ENCODE measurements around the gene PEX26.

Gene PEX26

DNA sequence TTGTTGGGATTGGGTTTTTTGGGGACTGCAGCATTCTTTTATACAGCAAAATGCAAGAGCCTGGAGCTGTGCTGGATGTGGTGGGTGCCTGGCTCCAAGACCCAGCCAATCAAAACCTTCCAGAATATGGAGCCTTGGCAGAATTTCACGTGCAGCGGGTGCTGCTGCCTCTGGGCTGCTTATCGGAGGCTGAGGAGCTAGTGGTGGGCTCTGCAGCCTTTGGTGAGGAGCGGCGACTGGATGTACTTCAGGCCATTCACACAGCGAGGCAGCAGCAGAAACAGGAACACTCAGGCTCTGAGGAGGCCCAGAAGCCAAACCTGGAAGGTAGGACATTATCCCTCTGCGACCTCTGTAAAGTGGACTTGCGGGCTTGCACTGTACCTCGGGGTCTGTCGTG, 5.6 kb downstream of the PEX26 start:
- no peak overlapping the region for H2BK12ac ChIP-seq (ENCODE audit: low read length in 2 of 2)
- H3K18ac ChIP-seq (ENCODE audit: low read depth in 1 of 2, low read length in 2 of 2), result no peak overlapping the region
- no peak for DNase-seq
- H3K9me3 ChIP-seq (ENCODE audit: control insufficient read depth, low read length), result no peaks in the 10 kb centered on the region
- no peak overlapping the region for H2AK5ac ChIP-seq (ENCODE audit: low read length, severe bottlenecking)
- H4K91ac ChIP-seq (ENCODE audit: low read length), result no peak overlapping the region
- H3K4ac ChIP-seq (ENCODE audit: low read depth in 1 of 2, low read length in 2 of 2), result no peak overlapping the region
- H3K14ac ChIP-seq (ENCODE audit: low read length in 2 of 2), result no peak overlapping the region
- no peak overlapping the region for H2BK15ac ChIP-seq (ENCODE audit: low read depth, poor library complexity, severe bottlenecking)
- H2BK5ac ChIP-seq (ENCODE audit: low read depth, low read length, poor library complexity, severe bottlenecking), result no peak overlapping the region
- H3K23ac ChIP-seq (ENCODE audit: low read length in 2 of 2), result no peak overlapping the region
- 98% methylated on average over 10 of the region's 10 CpGs for WGBS
- peaks cover 23% of the 10 kb centered on the region for H3K79me1 ChIP-seq (replicated peaks; ENCODE audit: low read length, poor library complexity, severe bottlenecking)
- H3K4me2 ChIP-seq (ENCODE audit: low read length, poor library complexity, severe bottlenecking), result no peak overlapping the region
- H3K27me3 ChIP-seq (ENCODE audit: control insufficient read depth in 1 of 2, insufficient read depth in 1 of 2, low read length in 2 of 2), result no peaks in the 10 kb centered on the region
- peaks cover 42 to 73% of the 10 kb centered on the region in 2 experiments for H3K36me3 ChIP-seq (ENCODE audit: control insufficient read depth in 1 of 2, insufficient read depth in 2 of 2, low read depth in 1 of 2, low read length in 2 of 2)
- no peak overlapping the region for H2AFZ ChIP-seq (ENCODE audit: low read depth, low read length)
- H3K4me1 ChIP-seq (ENCODE audit: control insufficient read depth, insufficient read depth, low read depth, low read length), result peaks cover 9% of the 10 kb centered on the region
- no peak overlapping the region for H3K9ac ChIP-seq (ENCODE audit: low read length)
- H3K27ac ChIP-seq (ENCODE audit: low read length, poor library complexity, severe bottlenecking), result no peak overlapping the region
- H2BK120ac ChIP-seq (ENCODE audit: low read depth, low read length), result no peak overlapping the region
- no peak overlapping the region for H4K8ac ChIP-seq (ENCODE audit: low read length)
- H3K4me3 ChIP-seq (ENCODE audit: insufficient read depth in 1 of 2, low read depth in 1 of 2, low read length in 2 of 2), result no peak overlapping the region

DNA sequence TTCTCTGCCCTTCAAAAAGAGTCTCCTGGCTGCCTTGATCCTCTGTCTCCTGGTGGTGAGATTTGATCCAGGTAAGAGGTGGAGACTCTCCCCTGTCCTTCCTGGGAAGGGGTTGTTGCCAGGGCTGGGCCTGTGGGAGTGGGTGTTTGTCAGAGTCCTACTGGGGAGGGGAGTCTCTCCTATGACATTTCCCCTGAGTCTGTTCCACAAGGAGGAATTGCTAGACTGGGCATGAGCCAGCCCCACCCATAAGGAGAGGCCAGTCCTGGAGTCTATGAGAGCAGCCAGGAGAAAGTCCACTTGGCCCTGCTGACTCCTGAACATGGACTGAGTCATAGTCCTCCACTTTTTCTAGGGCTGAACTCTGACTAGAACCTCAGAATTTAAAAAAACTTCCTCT, 7.4 kb downstream of the PEX26 start:
- Histone ChIP-seq H3K14ac (ENCODE audit: low read length in 2 of 2) (no peak overlapping the region), H2BK15ac (ENCODE audit: low read depth, poor library complexity, severe bottlenecking) (no peak overlapping the region), H3K27me3 (ENCODE audit: control insufficient read depth in 1 of 2, insufficient read depth in 1 of 2, low read length in 2 of 2) (no peaks in the 10 kb centered on the region), H3K4ac (ENCODE audit: low read depth in 1 of 2, low read length in 2 of 2) (no peak overlapping the region), H4K8ac (ENCODE audit: low read length) (no peak overlapping the region), H3K9me3 (ENCODE audit: control insufficient read depth, low read length) (no peaks in the 10 kb centered on the region), H3K27ac (ENCODE audit: low read length, poor library complexity, severe bottlenecking) (no peak overlapping the region), H3K4me3 (ENCODE audit: insufficient read depth in 1 of 2, low read depth in 1 of 2, low read length in 2 of 2) (no peak overlapping the region), H2AK5ac (ENCODE audit: low read length, severe bottlenecking) (no peak overlapping the region), H2AFZ (ENCODE audit: low read depth, low read length) (no peak overlapping the region), H3K18ac (ENCODE audit: low read depth in 1 of 2, low read length in 2 of 2) (no peak overlapping the region), H2BK5ac (ENCODE audit: low read depth, low read length, poor library complexity, severe bottlenecking) (no peak overlapping the region), H3K4me2 (ENCODE audit: low read length, poor library complexity, severe bottlenecking) (no peak overlapping the region), H3K23ac (ENCODE audit: low read length in 2 of 2) (no peak overlapping the region), H3K4me1 (ENCODE audit: control insufficient read depth, insufficient read depth, low read depth, low read length) (peaks cover 12% of the 10 kb centered on the region), H2BK12ac (ENCODE audit: low read length in 2 of 2) (no peak overlapping the region), H3K36me3 (ENCODE audit: control insufficient read depth in 1 of 2, insufficient read depth in 2 of 2, low read depth in 1 of 2, low read length in 2 of 2) (peaks cover 54 to 78% of the 10 kb centered on the region in 2 experiments), H3K9ac (ENCODE audit: low read length) (no peak overlapping the region), H4K91ac (ENCODE audit: low read length) (no peak overlapping the region), H3K79me1 (replicated peaks; ENCODE audit: low read length, poor library complexity, severe bottlenecking) (peaks cover 23% of the 10 kb centered on the region), H2BK120ac (ENCODE audit: low read depth, low read length) (no peak overlapping the region)
- DNase-seq, result no peak

GRCh38 chr22:18087350-18087855, 9.6 kb downstream of the PEX26 start:
- Histone ChIP-seq H3K23ac (ENCODE audit: low read length in 2 of 2) (no peak overlapping the region), H2AK5ac (ENCODE audit: low read length, severe bottlenecking) (no peak overlapping the region), H3K36me3 (ENCODE audit: control insufficient read depth in 1 of 2, insufficient read depth in 2 of 2, low read depth in 1 of 2, low read length in 2 of 2) (peaks cover 61 to 69% of the 10 kb centered on the region in 2 experiments), H4K8ac (ENCODE audit: low read length) (no peak overlapping the region), H2BK5ac (ENCODE audit: low read depth, low read length, poor library complexity, severe bottlenecking) (no peak overlapping the region), H3K4me2 (ENCODE audit: low read length, poor library complexity, severe bottlenecking) (no peak overlapping the region), H2AFZ (ENCODE audit: low read depth, low read length) (no peak overlapping the region), H3K4me3 (ENCODE audit: insufficient read depth in 1 of 2, low read depth in 1 of 2, low read length in 2 of 2) (no peak overlapping the region), H2BK15ac (ENCODE audit: low read depth, poor library complexity, severe bottlenecking) (no peak overlapping the region), H4K91ac (ENCODE audit: low read length) (no peak overlapping the region), H3K18ac (ENCODE audit: low read depth in 1 of 2, low read length in 2 of 2) (no peak overlapping the region), H3K14ac (ENCODE audit: low read length in 2 of 2) (no peak overlapping the region), H2BK12ac (ENCODE audit: low read length in 2 of 2) (no peak overlapping the region), H3K27me3 (ENCODE audit: control insufficient read depth in 1 of 2, insufficient read depth in 1 of 2, low read length in 2 of 2) (no peaks in the 10 kb centered on the region), H3K9ac (ENCODE audit: low read length) (no peak overlapping the region), H2BK120ac (ENCODE audit: low read depth, low read length) (no peak overlapping the region), H3K9me3 (ENCODE audit: control insufficient read depth, low read length) (no peaks in the 10 kb centered on the region), H3K27ac (ENCODE audit: low read length, poor library complexity, severe bottlenecking) (no peak overlapping the region), H3K4ac (ENCODE audit: low read depth in 1 of 2, low read length in 2 of 2) (no peak overlapping the region), H3K4me1 (ENCODE audit: control insufficient read depth, insufficient read depth, low read depth, low read length) (peaks cover 10% of the 10 kb centered on the region), H3K79me1 (replicated peaks; ENCODE audit: low read length, poor library complexity, severe bottlenecking) (peaks cover 23% of the 10 kb centered on the region)
- DNase-seq, result no peak
- WGBS, result 72% methylated on average over 9 of the region's 13 CpGs

DNA sequence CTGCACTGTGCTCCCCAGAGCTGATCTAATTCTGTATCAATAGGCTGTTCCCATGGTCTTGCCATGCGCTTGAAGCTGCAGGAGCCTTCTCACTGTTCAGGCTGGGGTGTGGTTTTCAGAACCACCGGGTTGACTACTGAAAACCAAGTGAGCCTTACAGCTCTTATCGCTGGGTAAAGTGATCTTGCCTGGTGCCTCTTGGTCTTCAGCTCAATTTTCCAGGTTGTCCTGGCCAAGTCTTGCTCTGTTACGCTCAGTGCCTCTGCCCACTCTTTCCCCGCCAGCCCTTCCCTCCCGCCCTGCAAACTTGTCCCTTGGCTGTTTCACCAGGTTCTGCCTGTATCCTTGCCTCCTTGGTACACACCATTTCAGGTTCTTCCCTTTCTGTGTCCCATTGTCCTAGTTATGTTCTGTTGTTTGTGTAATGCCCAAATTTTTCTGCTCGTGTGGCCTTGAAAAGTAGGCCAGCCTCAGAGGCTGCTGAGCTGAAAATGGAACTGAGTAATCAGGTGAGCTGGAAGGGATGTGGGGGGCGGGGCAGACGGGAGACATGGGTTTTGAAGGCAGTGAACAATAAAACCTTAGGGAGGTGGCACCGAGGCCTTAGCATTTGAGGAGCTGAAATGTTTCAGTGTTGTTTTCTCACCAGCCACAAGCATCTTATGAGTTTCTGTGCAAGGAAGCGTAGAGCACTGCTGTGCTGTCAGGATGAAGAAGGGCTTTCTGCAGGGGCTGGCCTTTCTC, 11.2 kb downstream of the PEX26 start:
- Histone ChIP-seq H2BK5ac (ENCODE audit: low read depth, low read length, poor library complexity, severe bottlenecking) (no peak overlapping the region), H3K23ac (ENCODE audit: low read length in 2 of 2) (no peak overlapping the region), H2BK15ac (ENCODE audit: low read depth, poor library complexity, severe bottlenecking) (no peak overlapping the region), H3K4me1 (ENCODE audit: control insufficient read depth, insufficient read depth, low read depth, low read length) (peaks cover 12% of the 10 kb centered on the region), H3K4me2 (ENCODE audit: low read length, poor library complexity, severe bottlenecking) (no peak overlapping the region), H3K27ac (ENCODE audit: low read length, poor library complexity, severe bottlenecking) (no peak overlapping the region), H3K79me1 (replicated peaks; ENCODE audit: low read length, poor library complexity, severe bottlenecking) (peaks cover 22% of the 10 kb centered on the region), H3K14ac (ENCODE audit: low read length in 2 of 2) (no peak overlapping the region), H3K36me3 (ENCODE audit: control insufficient read depth in 1 of 2, insufficient read depth in 2 of 2, low read depth in 1 of 2, low read length in 2 of 2) (peaks cover 45 to 63% of the 10 kb centered on the region in 2 experiments), H3K4ac (ENCODE audit: low read depth in 1 of 2, low read length in 2 of 2) (no peak overlapping the region), H3K9me3 (ENCODE audit: control insufficient read depth, low read length) (no peaks in the 10 kb centered on the region), H2AK5ac (ENCODE audit: low read length, severe bottlenecking) (no peak overlapping the region), H3K18ac (ENCODE audit: low read depth in 1 of 2, low read length in 2 of 2) (no peak overlapping the region), H2BK120ac (ENCODE audit: low read depth, low read length) (no peak overlapping the region), H4K91ac (ENCODE audit: low read length) (no peak overlapping the region), H3K27me3 (ENCODE audit: control insufficient read depth in 1 of 2, insufficient read depth in 1 of 2, low read length in 2 of 2) (no peaks in the 10 kb centered on the region), H3K4me3 (ENCODE audit: insufficient read depth in 1 of 2, low read depth in 1 of 2, low read length in 2 of 2) (no peak overlapping the region), H3K9ac (ENCODE audit: low read length) (no peak overlapping the region), H2BK12ac (ENCODE audit: low read length in 2 of 2) (no peak overlapping the region), H2AFZ (ENCODE audit: low read depth, low read length) (no peak overlapping the region), H4K8ac (ENCODE audit: low read length) (peak overlapping the region; percentile 17)
- 98% methylated on average over 11 of the region's 11 CpGs for WGBS
- no peak for DNase-seq

All from mesenchymal stem cell (in vitro differentiated cells and primary cell).